ENCODE measurements around the gene SLC17A2. TPM values are rescaled to one million over a fixed set of nuclear protein-coding genes. Genes with fewer than 3 reads are reported as not detected.
A peak's percentile ranks its signal among the peaks of the same experiment; 100 is the strongest.

SLC17A2 gene
- total RNA-seq, 1 donor from 2014 or later = not detected

- Mint-ChIP-seq H3K27me3 (no peaks in the 10 kb centered on the region), H3K27ac (peak overlapping the region; percentile 93), H3K4me3 (ENCODE audit: low read depth) (peak overlapping the region; percentile 70), H3K36me3 (ENCODE audit: insufficient read depth) (peaks cover 11% of the 10 kb centered on the region), H3K9me3 (ENCODE audit: low read depth) (peaks cover 19% of the 10 kb centered on the region), H3K4me1 (ENCODE audit: low read depth) (peaks cover 23% of the 10 kb centered on the region)
- DNase-seq (ENCODE audit: low spot score, unreplicated experiment) = no peak
- TF ChIP-seq, protein P1, sequence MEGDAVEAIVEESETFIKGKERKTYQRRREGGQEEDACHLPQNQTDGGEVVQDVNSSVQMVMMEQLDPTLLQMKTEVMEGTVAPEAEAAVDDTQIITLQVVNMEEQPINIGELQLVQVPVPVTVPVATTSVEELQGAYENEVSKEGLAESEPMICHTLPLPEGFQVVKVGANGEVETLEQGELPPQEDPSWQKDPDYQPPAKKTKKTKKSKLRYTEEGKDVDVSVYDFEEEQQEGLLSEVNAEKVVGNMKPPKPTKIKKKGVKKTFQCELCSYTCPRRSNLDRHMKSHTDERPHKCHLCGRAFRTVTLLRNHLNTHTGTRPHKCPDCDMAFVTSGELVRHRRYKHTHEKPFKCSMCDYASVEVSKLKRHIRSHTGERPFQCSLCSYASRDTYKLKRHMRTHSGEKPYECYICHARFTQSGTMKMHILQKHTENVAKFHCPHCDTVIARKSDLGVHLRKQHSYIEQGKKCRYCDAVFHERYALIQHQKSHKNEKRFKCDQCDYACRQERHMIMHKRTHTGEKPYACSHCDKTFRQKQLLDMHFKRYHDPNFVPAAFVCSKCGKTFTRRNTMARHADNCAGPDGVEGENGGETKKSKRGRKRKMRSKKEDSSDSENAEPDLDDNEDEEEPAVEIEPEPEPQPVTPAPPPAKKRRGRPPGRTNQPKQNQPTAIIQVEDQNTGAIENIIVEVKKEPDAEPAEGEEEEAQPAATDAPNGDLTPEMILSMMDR (IDR thresholded peaks at IDR 0.05; ENCODE audit: unreplicated experiment) = no peak
Measured at GRCh38 chr6:25963426-25964123, 33.1 kb upstream of the SLC17A2 start.

DNA sequence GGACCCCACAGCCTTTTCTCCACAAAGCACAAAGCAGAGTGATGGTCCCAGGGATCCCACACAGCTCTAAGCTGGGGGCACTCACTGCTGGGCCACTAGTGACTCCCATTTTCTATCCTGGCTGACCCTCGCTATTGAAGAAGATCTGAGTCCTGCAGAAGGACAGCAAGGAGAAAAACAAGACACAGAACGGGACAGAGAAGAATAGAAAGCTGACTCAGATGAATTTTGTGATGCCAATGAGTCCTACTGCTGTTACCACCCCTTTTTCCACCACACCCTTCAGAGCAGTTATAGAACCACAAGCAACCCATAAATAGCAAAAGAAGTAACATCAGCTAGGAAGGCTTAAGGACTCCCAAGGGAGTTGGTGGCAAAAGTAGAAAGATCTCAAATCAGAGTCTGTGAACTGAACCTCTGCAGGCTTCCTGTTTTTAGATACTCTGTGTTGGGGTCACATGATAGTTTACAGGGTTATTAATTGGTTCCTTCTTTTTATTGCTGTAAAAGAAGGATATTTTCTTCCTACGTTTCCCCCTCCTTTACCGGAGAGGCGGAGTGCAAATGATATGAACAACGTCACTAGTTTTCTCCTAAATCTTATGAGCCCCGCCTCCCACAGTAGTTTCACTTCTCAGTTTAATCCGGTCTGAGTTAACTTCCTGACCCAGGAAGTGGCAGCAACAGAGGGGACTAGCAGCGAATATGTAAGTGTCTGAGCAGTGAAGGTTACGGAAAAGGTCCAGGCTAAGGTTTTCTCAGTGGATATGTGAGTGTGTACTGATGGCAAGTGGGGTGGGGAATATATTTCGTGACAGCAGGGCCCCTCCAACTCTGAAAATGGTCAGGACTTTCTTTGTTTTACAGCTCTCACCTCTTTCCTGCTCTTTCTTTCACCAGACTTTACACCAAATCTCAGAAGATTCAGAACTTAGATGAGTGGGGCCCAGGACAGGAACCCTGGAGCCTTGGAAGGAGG is 31.9 kb upstream of the SLC17A2 start, which contains the start of gene TRIM38:
TRIM38 (plus strand) TSS at position 654 of the 979 bp plus-strand sequence. CDS start 3,721 bp downstream, outside the sequence.
- H3K27me3 Mint-ChIP-seq = no peaks in the 10 kb centered on the region
- peaks cover 23% of the 10 kb centered on the region for H3K4me1 Mint-ChIP-seq (ENCODE audit: low read depth)
- H3K36me3 Mint-ChIP-seq (ENCODE audit: insufficient read depth) = peaks cover 8% of the 10 kb centered on the region
- peak within 1 kb of the TSS; percentile 98 for H3K27ac Mint-ChIP-seq
- DNase-seq (ENCODE audit: low spot score, unreplicated experiment) = no peak
- TF ChIP-seq, protein P1 (IDR thresholded peaks at IDR 0.05; ENCODE audit: unreplicated experiment) = no peak
- peak within 1 kb of the TSS; percentile 76 for H3K4me3 Mint-ChIP-seq (ENCODE audit: low read depth)
- H3K9me3 Mint-ChIP-seq (ENCODE audit: low read depth) = peaks cover 21% of the 10 kb centered on the region

DNA sequence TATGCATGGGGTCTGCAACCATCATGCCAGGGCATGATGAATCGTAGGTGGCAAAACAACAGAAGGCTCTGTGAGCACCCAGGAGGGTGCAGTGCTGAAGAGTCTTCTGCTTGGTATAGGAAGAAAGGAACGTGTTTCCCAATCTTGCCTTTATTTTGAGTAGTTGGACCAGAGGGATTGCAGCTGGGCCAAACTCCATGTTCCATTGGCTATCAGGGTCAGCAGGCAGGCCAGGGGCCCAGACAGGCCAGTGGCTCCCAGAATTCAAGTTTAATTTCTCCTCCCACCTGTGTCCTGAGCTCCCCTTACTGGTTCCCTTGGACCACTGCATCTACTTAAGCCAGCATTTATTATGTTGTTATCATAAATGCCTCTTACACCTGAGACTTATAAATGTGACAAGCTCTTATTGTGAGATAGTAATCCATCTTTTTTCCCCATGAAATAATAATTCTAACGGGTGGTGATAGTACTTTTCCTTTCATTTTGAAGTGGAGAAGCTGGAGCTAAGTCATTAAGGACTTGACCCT is 31.2 kb upstream of the SLC17A2 start:
- Mint-ChIP-seq H3K4me1 (ENCODE audit: low read depth) (peaks cover 28% of the 10 kb centered on the region), H3K4me3 (ENCODE audit: low read depth) (no peak overlapping the region), H3K9me3 (ENCODE audit: low read depth) (peaks cover 21% of the 10 kb centered on the region), H3K27me3 (no peaks in the 10 kb centered on the region), H3K36me3 (ENCODE audit: insufficient read depth) (peaks cover 4% of the 10 kb centered on the region), H3K27ac (peak overlapping the region; percentile 85)
- no peak for DNase-seq (ENCODE audit: low spot score, unreplicated experiment)
- TF ChIP-seq, protein P1 (IDR thresholded peaks at IDR 0.05; ENCODE audit: unreplicated experiment) = no peak

DNA sequence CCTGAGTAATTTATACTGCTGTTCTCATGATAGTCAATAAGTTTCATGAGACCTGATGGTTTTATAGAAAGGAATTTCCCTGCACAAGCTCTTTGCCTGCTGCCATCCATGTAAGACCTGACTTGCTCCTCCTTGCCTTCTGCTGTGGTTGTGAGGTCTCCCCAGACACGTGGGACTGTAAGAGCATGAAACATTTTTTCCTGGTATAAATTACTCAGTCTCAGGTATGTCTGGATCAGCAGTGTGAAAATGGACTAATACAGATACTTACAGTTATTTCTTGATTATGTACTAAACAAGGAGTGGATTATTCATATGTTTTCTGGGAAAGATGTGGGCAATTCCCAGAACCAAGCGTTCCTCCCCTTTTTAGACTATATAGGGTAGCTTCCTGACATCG is 30.2 kb upstream of the SLC17A2 start:
- peaks cover 31% of the 10 kb centered on the region for H3K4me1 Mint-ChIP-seq (ENCODE audit: low read depth)
- H3K36me3 Mint-ChIP-seq (ENCODE audit: insufficient read depth) = peaks cover 2% of the 10 kb centered on the region
- TF ChIP-seq, protein P1 (IDR thresholded peaks at IDR 0.05; ENCODE audit: unreplicated experiment) = no peak
- no peak overlapping the region for H3K4me3 Mint-ChIP-seq (ENCODE audit: low read depth)
- DNase-seq (ENCODE audit: low spot score, unreplicated experiment) = no peak
- H3K27me3 Mint-ChIP-seq = no peaks in the 10 kb centered on the region
- peaks cover 21% of the 10 kb centered on the region for H3K9me3 Mint-ChIP-seq (ENCODE audit: low read depth)
- no peak overlapping the region for H3K27ac Mint-ChIP-seq

All from progenitor cell of endocrine pancreas (in vitro differentiated cells).